SKM-1 treated with dmso at 0.1 percent for 144 hours (cell line): Measurements from ENCODE around the gene ATP6V0E2.
"Not testable (repeated sequence)": the region's sequence is repeated elsewhere in the genome, so short reads cannot be mapped to it uniquely, and the experiment has no call there.

ENCODE experiments used
- DNase-seq: peaks from one replicate; lab custom pipeline; 2025; ENCODE audit not compliant: unreplicated experiment; lab: John Stamatoyannopoulos, UW

Gene ATP6V0E2

GRCh38 chr7:149926414-149926813, 52.6 kb downstream of the ATP6V0E2 start:
- not testable (repeated sequence) for DNase-seq
